ENCODE results near the gene PODXL.

Gene PODXL

DNA sequence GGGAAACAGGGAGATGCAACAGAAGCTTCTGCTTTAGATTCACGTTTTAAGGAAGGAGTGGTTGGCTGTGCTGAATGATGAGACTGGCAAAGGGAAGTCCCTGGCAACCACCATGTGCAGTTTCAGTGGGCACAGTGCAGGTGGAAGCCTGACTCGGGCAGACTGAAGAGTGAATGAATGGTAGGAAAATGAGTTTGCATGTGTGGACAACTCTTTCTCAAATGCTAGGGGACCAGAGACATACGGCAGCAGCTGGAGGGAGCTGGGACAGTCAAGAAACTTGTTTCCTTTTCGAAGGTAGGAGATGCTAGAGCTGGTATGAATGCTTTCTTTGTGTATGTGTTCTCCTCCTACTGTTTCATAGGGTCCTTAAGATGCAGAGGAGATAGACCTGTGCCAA, 29.0 kb downstream of the PODXL start:
- H3K4me2 ChIP-seq = peak overlapping the region; percentile 23
- no peaks in the 10 kb centered on the region for H3K79me2 ChIP-seq (ENCODE audit: insufficient read depth, low read depth)
- H3K27ac ChIP-seq = peak overlapping the region; percentile 16; the same call in 1 of the 2 replicates

DNA sequence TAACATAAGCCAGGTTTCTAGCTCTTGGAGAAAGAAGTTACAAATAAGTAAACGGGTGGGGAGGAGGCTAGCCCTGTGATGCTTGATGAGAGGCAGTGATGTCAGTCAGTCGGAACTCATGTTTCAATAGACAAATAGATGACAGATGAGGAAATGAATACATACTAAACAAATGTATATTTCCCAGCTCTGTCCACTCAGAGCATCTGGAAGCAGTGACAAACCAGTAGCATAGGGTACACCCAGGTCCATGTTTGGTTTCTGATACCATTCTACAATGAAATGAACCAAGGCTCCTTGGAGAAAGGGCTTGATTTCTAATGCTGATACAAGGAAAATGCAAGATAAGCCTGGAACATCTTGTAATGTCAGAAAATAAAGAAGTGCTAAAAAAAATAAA, 30.6 kb downstream of the PODXL start:
- H3K4me1 ChIP-seq (ENCODE audit: low read depth, poor library complexity, severe bottlenecking) = peaks cover 35% of the 10 kb centered on the region
- H3K27ac ChIP-seq = no peak overlapping the region
- no peak overlapping the region for H2AFZ ChIP-seq (ENCODE audit: low read depth)
- H3K27me3 ChIP-seq (ENCODE audit: insufficient read depth, low read depth) = no peaks in the 10 kb centered on the region
- no peaks in the 10 kb centered on the region for H4K20me1 ChIP-seq (ENCODE audit: insufficient read depth)
- TF ChIP-seq, protein P1, sequence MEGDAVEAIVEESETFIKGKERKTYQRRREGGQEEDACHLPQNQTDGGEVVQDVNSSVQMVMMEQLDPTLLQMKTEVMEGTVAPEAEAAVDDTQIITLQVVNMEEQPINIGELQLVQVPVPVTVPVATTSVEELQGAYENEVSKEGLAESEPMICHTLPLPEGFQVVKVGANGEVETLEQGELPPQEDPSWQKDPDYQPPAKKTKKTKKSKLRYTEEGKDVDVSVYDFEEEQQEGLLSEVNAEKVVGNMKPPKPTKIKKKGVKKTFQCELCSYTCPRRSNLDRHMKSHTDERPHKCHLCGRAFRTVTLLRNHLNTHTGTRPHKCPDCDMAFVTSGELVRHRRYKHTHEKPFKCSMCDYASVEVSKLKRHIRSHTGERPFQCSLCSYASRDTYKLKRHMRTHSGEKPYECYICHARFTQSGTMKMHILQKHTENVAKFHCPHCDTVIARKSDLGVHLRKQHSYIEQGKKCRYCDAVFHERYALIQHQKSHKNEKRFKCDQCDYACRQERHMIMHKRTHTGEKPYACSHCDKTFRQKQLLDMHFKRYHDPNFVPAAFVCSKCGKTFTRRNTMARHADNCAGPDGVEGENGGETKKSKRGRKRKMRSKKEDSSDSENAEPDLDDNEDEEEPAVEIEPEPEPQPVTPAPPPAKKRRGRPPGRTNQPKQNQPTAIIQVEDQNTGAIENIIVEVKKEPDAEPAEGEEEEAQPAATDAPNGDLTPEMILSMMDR (conservative IDR thresholded peaks at IDR 0.05; ENCODE audit: low read depth, low read length) = no peak
- H3K4me2 ChIP-seq = no peak overlapping the region
- H3K36me3 ChIP-seq (ENCODE audit: insufficient read depth) = no peaks in the 10 kb centered on the region
- no peak overlapping the region for H3K4me3 ChIP-seq (IDR thresholded peaks at IDR 0.05; ENCODE audit: insufficient read depth, low read depth, low read length)
- no peak overlapping the region for H3K9ac ChIP-seq
- H3K79me2 ChIP-seq (ENCODE audit: insufficient read depth, low read depth) = no peaks in the 10 kb centered on the region

More for the DNA sequence above, 29.0 kb downstream of the PODXL start:
- Histone ChIP-seq H3K36me3 (ENCODE audit: insufficient read depth) (no peaks in the 10 kb centered on the region), H2AFZ (ENCODE audit: low read depth) (no peak overlapping the region), H3K9ac (no peak overlapping the region), H3K27me3 (ENCODE audit: insufficient read depth, low read depth) (no peaks in the 10 kb centered on the region), H3K4me3 (IDR thresholded peaks at IDR 0.05; ENCODE audit: insufficient read depth, low read depth, low read length) (no peak overlapping the region), H3K4me1 (ENCODE audit: low read depth, poor library complexity, severe bottlenecking) (peaks cover 28% of the 10 kb centered on the region), H4K20me1 (ENCODE audit: insufficient read depth) (no peaks in the 10 kb centered on the region)
- TF ChIP-seq, protein P1 (conservative IDR thresholded peaks at IDR 0.05; ENCODE audit: low read depth, low read length) = no peak

DNA sequence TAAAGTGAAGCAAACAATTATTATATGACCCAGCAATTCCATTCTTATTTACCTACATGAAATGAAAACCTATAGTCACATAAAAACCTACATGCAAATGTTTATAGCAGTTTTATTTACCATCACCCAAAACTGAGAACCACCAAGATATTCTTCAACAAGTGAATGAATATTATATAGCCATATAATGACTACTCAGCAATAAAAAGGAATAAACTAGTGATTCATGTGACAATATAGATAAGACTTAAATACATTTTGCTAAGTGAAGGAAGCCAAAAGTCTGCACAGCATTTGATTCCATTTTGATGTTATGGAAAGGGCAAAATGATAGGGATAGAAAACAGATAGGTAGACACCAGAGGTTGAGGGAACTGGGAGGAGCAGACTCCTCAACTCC, 31.7 kb downstream of the PODXL start:
- H3K4me1 ChIP-seq (ENCODE audit: low read depth, poor library complexity, severe bottlenecking) = peaks cover 35% of the 10 kb centered on the region
- no peaks in the 10 kb centered on the region for H3K79me2 ChIP-seq (ENCODE audit: insufficient read depth, low read depth)
- H3K4me2 ChIP-seq = no peak overlapping the region
- no peak overlapping the region for H2AFZ ChIP-seq (ENCODE audit: low read depth)
- no peak overlapping the region for H3K27ac ChIP-seq
- no peak overlapping the region for H3K9ac ChIP-seq
- H3K4me3 ChIP-seq (IDR thresholded peaks at IDR 0.05; ENCODE audit: insufficient read depth, low read depth, low read length) = no peak overlapping the region
- H4K20me1 ChIP-seq (ENCODE audit: insufficient read depth) = no peaks in the 10 kb centered on the region
- H3K36me3 ChIP-seq (ENCODE audit: insufficient read depth) = no peaks in the 10 kb centered on the region
- no peaks in the 10 kb centered on the region for H3K27me3 ChIP-seq (ENCODE audit: insufficient read depth, low read depth)
- TF ChIP-seq, protein P1 (conservative IDR thresholded peaks at IDR 0.05; ENCODE audit: low read depth, low read length) = no peak

DNA sequence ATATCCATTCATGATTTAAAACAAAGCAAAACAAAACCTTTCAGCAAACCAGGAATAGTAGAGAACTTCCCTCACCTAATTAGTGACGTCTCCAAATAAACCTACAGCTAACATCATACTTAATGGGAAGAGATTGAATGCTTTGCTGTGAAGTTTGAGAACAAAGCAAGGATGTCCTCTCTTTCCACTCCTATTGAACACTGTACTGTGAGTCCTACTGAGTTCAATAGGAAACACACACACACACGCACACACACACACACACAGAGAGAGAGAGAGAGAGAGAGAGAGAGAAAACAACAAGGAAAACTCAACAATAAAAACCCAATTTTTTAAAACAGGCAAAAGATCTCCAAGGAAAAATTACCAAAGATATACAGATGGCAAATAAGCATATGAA, 32.3 kb downstream of the PODXL start:
- H3K79me2 ChIP-seq (ENCODE audit: insufficient read depth, low read depth) = no peaks in the 10 kb centered on the region
- no peaks in the 10 kb centered on the region for H4K20me1 ChIP-seq (ENCODE audit: insufficient read depth)
- H3K36me3 ChIP-seq (ENCODE audit: insufficient read depth) = no peaks in the 10 kb centered on the region
- no peaks in the 10 kb centered on the region for H3K27me3 ChIP-seq (ENCODE audit: insufficient read depth, low read depth)
- H3K27ac ChIP-seq = no peak overlapping the region
- TF ChIP-seq, protein P1 (conservative IDR thresholded peaks at IDR 0.05; ENCODE audit: low read depth, low read length) = no peak
- H3K4me2 ChIP-seq = no peak overlapping the region
- H3K4me1 ChIP-seq (ENCODE audit: low read depth, poor library complexity, severe bottlenecking) = peaks cover 35% of the 10 kb centered on the region
- no peak overlapping the region for H3K4me3 ChIP-seq (IDR thresholded peaks at IDR 0.05; ENCODE audit: insufficient read depth, low read depth, low read length)
- H3K9ac ChIP-seq = no peak overlapping the region
- no peak overlapping the region for H2AFZ ChIP-seq (ENCODE audit: low read depth)

All from KMS-11 (cell line).